H1 (cell line): Measurements from ENCODE around the gene NAV3.

Source experiments
- ATF3 ChIP-seq: IDR thresholded peaks from 2 replicates; pipeline ENCODE4 v1.6.1; 2011; ENCODE audit warnings: low read depth, mild to moderate bottlenecking, low read length; ENCODE audit not compliant: insufficient read depth
- BRCA1 ChIP-seq: IDR thresholded peaks from 2 replicates; pipeline ENCODE4 v1.6.1; 2012; ENCODE audit warnings: low read depth, low read length, improper control_type of control experiment
- CEBPB ChIP-seq: IDR thresholded peaks from 2 replicates; pipeline ENCODE4 v1.6.1; 2012; ENCODE audit warnings: low read depth, low read length
- CTCF ChIP-seq, 3 experiments: IDR thresholded peaks; 1 replicate in 2 of 3; 2 replicates in 1 of 3; pipeline versions ENCODE4 v1.5.1 to v1.6.1; 2011; ENCODE audit warnings: low read length in 3 of 3, mild to moderate bottlenecking in 3 of 3, inconsistent platforms in 2 of 3, low read depth in 1 of 3, moderate library complexity in 1 of 3; ENCODE audit not compliant: insufficient read depth in 1 of 3; ENCODE audit errors: control extremely low read depth in 1 of 3
- EZH2 ChIP-seq: fragments of 200-600 bp; sonication (generic); IDR thresholded peaks from 2 replicates; pipeline ENCODE4 v1.7.1; 2012; ENCODE audit warnings: low read depth, mild to moderate bottlenecking, moderate library complexity, low read length, inconsistent platforms; ENCODE audit not compliant: severe bottlenecking
- GABPA ChIP-seq: IDR thresholded peaks from 2 replicates; pipeline ENCODE4 v1.6.1; 2011; ENCODE audit warnings: mild to moderate bottlenecking, low read length, moderate library complexity, borderline replicate concordance; ENCODE audit not compliant: insufficient read depth
- POLR2A ChIP-seq, 2 experiments: IDR thresholded peaks; 1 replicate in 1 of 2; 2 replicates in 1 of 2; pipeline ENCODE4 v1.6.1; 2011; ENCODE audit warnings: low read depth in 2 of 2, low read length in 2 of 2, mild to moderate bottlenecking in 2 of 2; ENCODE audit errors: control extremely low read depth in 1 of 2
- POLR2AphosphoS5 ChIP-seq: IDR thresholded peaks from 2 replicates; pipeline ENCODE4 v1.6.1; 2011; ENCODE audit warnings: low read depth, low read length
- RFX5 ChIP-seq: IDR thresholded peaks from 2 replicates; pipeline ENCODE4 v1.6.1; 2011; ENCODE audit warnings: low read depth, low read length, improper control_type of control experiment, borderline replicate concordance
- SP2 ChIP-seq: IDR thresholded peaks from 2 replicates; pipeline ENCODE4 v1.6.1; 2012; ENCODE audit warnings: mild to moderate bottlenecking, low read length, inconsistent platforms
- TAF1 ChIP-seq: IDR thresholded peaks from 2 replicates; pipeline ENCODE4 v1.6.1; 2011; ENCODE audit warnings: mild to moderate bottlenecking, low read depth, low read length

DNA sequence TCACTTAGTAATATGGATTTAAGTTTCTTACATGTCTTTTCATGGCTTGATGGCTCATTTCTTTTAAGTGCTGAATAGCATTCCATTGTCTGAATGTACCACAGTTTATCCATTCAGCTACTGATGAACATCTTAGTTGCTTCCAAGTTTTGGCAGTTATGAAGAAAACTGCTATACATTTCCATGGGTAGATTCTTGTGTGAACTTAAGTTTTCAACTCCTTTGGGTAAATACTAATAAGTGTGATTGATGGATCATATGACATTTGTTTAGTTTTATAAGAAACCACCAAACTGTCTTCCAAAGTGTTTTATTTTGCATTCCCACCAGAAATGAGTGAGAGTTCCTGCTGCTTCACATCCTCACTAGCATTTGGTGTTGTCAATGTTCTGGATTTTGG is 119.2 kb downstream of the NAV3 start:
- TF ChIP-seq BRCA1 (no peak), EZH2 (no peak), RFX5 (no peak), GABPA (no peak), SP2 (no peak), POLR2A (IDR thresholded peaks at IDR 0.05; ENCODE audit: control extremely low read depth in 1 of 2, low read depth in 2 of 2, low read length in 2 of 2) (no peak), CTCF (IDR thresholded peaks at IDR 0.05; ENCODE audit: control extremely low read depth in 1 of 3, insufficient read depth in 1 of 3, low read depth in 1 of 3, low read length in 3 of 3) (no peak), ATF3 (no peak), POLR2AphosphoS5 (no peak), TAF1 (no peak), CEBPB (no peak)
